A673 (cell line): ENCODE data around the gene DUSP15. TPM values are rescaled to one million over a fixed set of nuclear protein-coding genes. Genes with fewer than 3 reads are reported as not detected.

Experiments used
- BruUV-seq: library from RNA; stranded (reverse); fragments of 400-500 nt; replicated peaks from 2 replicates; lab custom pipeline; 2021; lab: Mats Ljungman, UMichigan
- CTCF ChIA-PET: fragments of 300-600 bp; sonication (Branson Sonifier 250); formaldehyde crosslinking; loops from one replicate; lab custom pipeline; 2022; ENCODE audit warnings: antibody characterized with exemption; lab: Charles Lee
- POLR2A ChIA-PET: fragments of 300-600 bp; sonication (Branson Sonifier 250); formaldehyde crosslinking; loops from one replicate; lab custom pipeline; 2022; ENCODE audit warnings: antibody characterized with exemption; ENCODE audit not compliant: low non-redundant PET; lab: Charles Lee
- DNase-seq: peaks from one replicate; pipeline ENCODE4 v3.0.0-alpha.2; 2015; ENCODE audit warnings: low spot score
- H3K27ac ChIP-seq: fragments of 200-600 bp; sonication (generic); 2 replicates; pipeline ENCODE4 v1.5.1; 2016; ENCODE audit warnings: mixed run types, low read depth, mild to moderate bottlenecking, mixed read lengths, antibody characterized with exemption, low read length; ENCODE audit not compliant: poor library complexity, severe bottlenecking
- H3K27me3 ChIP-seq: fragments of 200-600 bp; sonication (generic); replicated peaks from 2 replicates; pipeline ENCODE4 v1.6.1; 2017; ENCODE audit warnings: mixed run types, low read depth, mild to moderate bottlenecking, mixed read lengths, antibody characterized with exemption, low read length; ENCODE audit not compliant: insufficient read depth, poor library complexity
- H3K36me3 ChIP-seq: fragments of 200-600 bp; sonication (generic); 2 replicates; pipeline ENCODE4 v1.6.1; 2016; ENCODE audit warnings: mixed run types, mild to moderate bottlenecking, mixed read lengths, antibody characterized with exemption, low read length; ENCODE audit not compliant: insufficient read depth, poor library complexity, severe bottlenecking
- H3K4me1 ChIP-seq: fragments of 200-600 bp; sonication (generic); 2 replicates; pipeline ENCODE4 v1.6.1; 2017; ENCODE audit warnings: mixed run types, mild to moderate bottlenecking, mixed read lengths, antibody characterized with exemption, low read length; ENCODE audit not compliant: insufficient read depth, poor library complexity, severe bottlenecking
- H3K4me3 ChIP-seq: fragments of 200-600 bp; sonication (generic); 2 replicates; pipeline ENCODE4 v1.5.1; 2016; ENCODE audit warnings: low read depth, mixed run types, mild to moderate bottlenecking, mixed read lengths, low read length; ENCODE audit not compliant: poor library complexity, severe bottlenecking
- H3K9me3 ChIP-seq: fragments of 200-600 bp; sonication (generic); 2 replicates; pipeline ENCODE4 v1.6.1; 2016; ENCODE audit warnings: mixed run types, low read depth, mild to moderate bottlenecking, mixed read lengths, antibody characterized with exemption, low read length; ENCODE audit not compliant: poor library complexity, severe bottlenecking
- EZH2 ChIP-seq: fragments of 200-600 bp; sonication (generic); IDR thresholded peaks from 2 replicates; pipeline ENCODE4 v1.6.1; 2017; ENCODE audit warnings: borderline replicate concordance, low read depth, mild to moderate bottlenecking, mixed read lengths, antibody characterized with exemption, low read length; ENCODE audit not compliant: poor library complexity, severe bottlenecking
- intact Hi-C: fragments of 100-400 bp; cut with micrococcal nuclease; formaldehyde crosslinking; loops from one replicate; pipeline ENCODE4 v1.10.0; 2022; ENCODE audit not compliant: unreplicated experiment
- total RNA-seq: library from RNA; stranded (reverse); gene quantifications from 2 replicates; pipeline ENCODE4 v1.2.3, GENCODE V29; 2021
- TF ChIP-seq, protein P1 (sequence below): fragments of 300-800, 200-600 bp; sonication (generic); conservative IDR thresholded peaks from 2 replicates; pipeline ENCODE4 v1.5.1; 2017; ENCODE audit warnings: low read depth, mild to moderate bottlenecking, antibody characterized with exemption, low read length, moderate library complexity, mixed read lengths

The DUSP15 gene
- total RNA-seq, 1 experiment from 2014 or later, result not detected

DNA sequence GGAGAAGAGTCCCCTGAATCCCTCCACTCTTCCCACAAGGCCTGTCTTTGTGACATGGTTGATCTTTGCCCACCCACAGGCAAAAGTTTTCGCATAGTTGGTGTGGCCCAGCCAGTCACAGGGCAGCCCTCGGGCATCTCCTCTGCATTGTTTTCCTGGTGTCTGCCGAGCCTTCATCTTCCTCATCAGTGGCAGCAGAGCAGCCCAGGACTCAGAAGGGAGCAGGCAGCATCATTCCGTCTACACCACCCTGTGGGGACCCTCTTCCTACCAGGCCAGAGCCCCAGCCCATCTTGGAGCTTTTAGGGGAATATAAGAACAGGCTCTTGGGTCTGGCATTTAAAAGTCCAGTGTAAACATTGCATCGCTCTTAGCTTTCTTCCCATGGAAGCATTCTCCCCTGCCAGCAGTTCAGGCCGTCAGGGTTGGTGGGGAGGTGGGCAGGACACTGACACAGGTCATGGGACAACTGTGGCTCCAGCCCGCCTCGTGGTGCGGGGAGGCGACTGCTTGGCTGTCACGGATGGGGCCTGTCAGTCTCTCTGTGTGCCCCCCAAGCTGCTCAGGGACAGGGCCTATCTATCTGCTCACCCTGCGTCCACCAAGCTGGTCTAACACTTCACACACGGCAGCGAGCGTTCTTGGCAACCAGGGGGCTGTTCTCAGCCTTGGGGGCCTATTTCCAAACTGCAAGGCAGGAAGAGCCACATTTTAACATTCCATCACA lies 43.3 kb upstream of the DUSP15 start:
- ChIA-PET POLR2A (no interaction called here), CTCF (no interaction called here)
- intact Hi-C loops, result no loop called here
- Histone ChIP-seq H3K27ac (no peak overlapping the region), H3K9me3 (no peaks in the 10 kb centered on the region), H3K4me3 (no peak overlapping the region), H3K27me3 (no peaks in the 10 kb centered on the region), H3K4me1 (no peaks in the 10 kb centered on the region), H3K36me3 (no peaks in the 10 kb centered on the region)
- BruUV-seq, result no TSS peak
- no peak for DNase-seq
- no peak for TF ChIP-seq EZH2
- TF ChIP-seq, protein P1, sequence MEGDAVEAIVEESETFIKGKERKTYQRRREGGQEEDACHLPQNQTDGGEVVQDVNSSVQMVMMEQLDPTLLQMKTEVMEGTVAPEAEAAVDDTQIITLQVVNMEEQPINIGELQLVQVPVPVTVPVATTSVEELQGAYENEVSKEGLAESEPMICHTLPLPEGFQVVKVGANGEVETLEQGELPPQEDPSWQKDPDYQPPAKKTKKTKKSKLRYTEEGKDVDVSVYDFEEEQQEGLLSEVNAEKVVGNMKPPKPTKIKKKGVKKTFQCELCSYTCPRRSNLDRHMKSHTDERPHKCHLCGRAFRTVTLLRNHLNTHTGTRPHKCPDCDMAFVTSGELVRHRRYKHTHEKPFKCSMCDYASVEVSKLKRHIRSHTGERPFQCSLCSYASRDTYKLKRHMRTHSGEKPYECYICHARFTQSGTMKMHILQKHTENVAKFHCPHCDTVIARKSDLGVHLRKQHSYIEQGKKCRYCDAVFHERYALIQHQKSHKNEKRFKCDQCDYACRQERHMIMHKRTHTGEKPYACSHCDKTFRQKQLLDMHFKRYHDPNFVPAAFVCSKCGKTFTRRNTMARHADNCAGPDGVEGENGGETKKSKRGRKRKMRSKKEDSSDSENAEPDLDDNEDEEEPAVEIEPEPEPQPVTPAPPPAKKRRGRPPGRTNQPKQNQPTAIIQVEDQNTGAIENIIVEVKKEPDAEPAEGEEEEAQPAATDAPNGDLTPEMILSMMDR, result no peak

DNA sequence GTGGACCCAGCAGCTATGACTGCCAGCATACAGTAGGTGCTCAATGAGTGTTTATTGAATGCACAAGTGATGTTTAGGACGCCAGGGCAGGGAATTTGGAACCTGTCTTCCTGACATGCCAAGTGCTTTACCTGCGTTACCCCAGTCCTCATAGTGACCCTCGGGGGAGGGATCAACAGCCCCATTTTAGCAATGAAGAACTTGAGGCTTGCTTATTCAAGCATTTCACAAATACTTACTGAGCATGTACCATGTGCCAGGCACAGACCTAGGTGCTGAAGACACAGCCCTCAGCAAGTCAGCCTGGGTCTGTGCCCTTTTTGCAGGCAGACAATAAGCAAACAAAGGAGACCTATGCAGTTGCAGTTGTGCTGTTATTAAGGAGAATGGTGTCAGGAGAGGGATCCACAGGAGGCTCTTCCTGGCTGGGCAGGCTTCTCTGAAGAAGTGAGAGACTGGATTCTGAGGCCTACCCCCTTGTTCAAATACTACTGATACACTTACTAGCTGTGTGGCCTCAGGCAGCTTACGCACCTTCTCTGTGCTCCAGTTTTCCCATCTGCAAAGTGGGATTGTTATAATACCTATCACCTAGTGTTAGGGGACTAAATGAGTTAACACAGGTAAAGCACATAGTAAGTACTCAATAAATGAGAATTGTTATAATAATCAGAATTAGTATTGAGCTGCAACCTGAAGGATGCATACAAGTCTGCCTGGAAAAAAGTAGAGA lies 39.9 kb upstream of the DUSP15 start:
- TF ChIP-seq EZH2, result no peak
- TF ChIP-seq, protein P1, result no peak
- no peaks in the 10 kb centered on the region for H3K36me3 ChIP-seq
- no peaks in the 10 kb centered on the region for H3K9me3 ChIP-seq
- CTCF ChIA-PET, result no interaction called here
- intact Hi-C loops, result no loop called here
- BruUV-seq, result no TSS peak
- POLR2A ChIA-PET, result no interaction called here
- H3K4me1 ChIP-seq, result no peaks in the 10 kb centered on the region
- DNase-seq, result no peak
- no peak overlapping the region for H3K27ac ChIP-seq
- H3K4me3 ChIP-seq, result no peak overlapping the region
- no peaks in the 10 kb centered on the region for H3K27me3 ChIP-seq

DNA sequence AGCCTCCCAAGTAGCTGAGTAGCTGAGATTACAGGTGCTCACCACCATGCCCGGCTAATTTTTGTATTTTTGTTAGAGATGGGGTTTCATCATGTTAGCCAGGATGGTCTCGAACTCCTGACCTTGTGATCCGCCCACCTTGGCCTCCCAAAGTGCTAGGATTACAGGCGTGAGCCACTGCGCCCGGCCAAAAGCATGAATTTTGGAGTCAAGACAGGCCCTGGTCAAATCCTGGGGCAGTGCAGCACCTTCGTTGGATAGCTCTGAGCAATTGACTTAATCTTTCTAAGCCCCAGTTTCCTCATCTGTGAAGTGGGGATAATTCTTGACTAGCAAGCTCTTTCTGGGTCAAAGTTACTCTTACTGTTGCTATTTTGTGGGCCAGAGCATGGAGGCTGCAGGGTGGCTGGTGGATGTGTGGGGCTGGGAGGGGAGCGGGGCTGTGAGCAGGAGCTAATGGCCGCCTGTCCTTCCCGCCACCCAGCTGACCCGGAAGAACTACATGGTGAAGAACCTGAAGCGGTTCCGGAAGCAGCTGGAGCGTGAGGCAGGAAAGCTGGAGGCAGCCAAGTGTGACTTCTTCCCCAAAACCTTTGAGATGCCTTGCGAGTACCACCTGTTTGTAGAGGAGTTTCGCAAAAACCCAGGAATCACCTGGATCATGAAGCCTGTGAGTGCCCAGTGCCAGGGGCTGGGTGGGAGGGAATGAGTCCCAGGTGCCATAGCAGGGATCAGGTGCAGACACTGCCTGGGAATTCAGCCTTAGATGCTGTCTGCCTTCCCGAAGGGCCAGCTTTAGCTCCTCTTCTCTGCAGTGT lies 39.1 kb upstream of the DUSP15 start:
- H3K27ac ChIP-seq, result no peak overlapping the region
- DNase-seq, result no peak
- H3K4me3 ChIP-seq, result no peak overlapping the region
- no peaks in the 10 kb centered on the region for H3K4me1 ChIP-seq
- CTCF ChIA-PET, result interaction anchor here (0.6 kb wide), 1 partner anchor 56 kb away, joined by 4 read pairs; no protein-coding TSS in a partner anchor
- TF ChIP-seq, protein P1, result no peak
- TF ChIP-seq EZH2, result no peak
- H3K36me3 ChIP-seq, result no peaks in the 10 kb centered on the region
- no peaks in the 10 kb centered on the region for H3K9me3 ChIP-seq
- BruUV-seq, result no TSS peak
- H3K27me3 ChIP-seq, result no peaks in the 10 kb centered on the region
- POLR2A ChIA-PET, result interaction anchor here (0.5 kb wide), 1 partner anchor 1522 kb away, joined by 5 read pairs; no protein-coding TSS in a partner anchor
- intact Hi-C loops, result no loop called here
